Neural crest cell (in vitro differentiated cells): ENCODE measurements around the gene SPAG16. TPM values are rescaled to one million over a fixed set of nuclear protein-coding genes. Genes with fewer than 3 reads are reported as not detected.

Source experiments
- DNase-seq: peaks from one replicate; pipeline ENCODE4 v3.0.0; 2021; ENCODE audit warnings: low read depth, mixed read lengths, low spot score
- H3K27ac Mint-ChIP-seq: one replicate; pipeline ENCODE4 v1.8.0; 2021; ENCODE audit warnings: mild to moderate bottlenecking, mixed read lengths; ENCODE audit not compliant: unreplicated experiment
- H3K27me3 Mint-ChIP-seq: 2 replicates; pipeline ENCODE4 v1.8.0; 2021; ENCODE audit warnings: low read depth, mild to moderate bottlenecking, mixed read lengths
- H3K36me3 Mint-ChIP-seq: 2 replicates; pipeline ENCODE4 v1.8.0; 2021; ENCODE audit warnings: low read depth, mild to moderate bottlenecking, mixed read lengths
- H3K4me1 Mint-ChIP-seq: 2 replicates; pipeline ENCODE4 v1.8.0; 2021; ENCODE audit warnings: mixed read lengths
- H3K4me3 Mint-ChIP-seq: one replicate; pipeline ENCODE4 v1.8.0; 2021; ENCODE audit warnings: mild to moderate bottlenecking, mixed read lengths
- H3K9me3 Mint-ChIP-seq: 2 replicates; pipeline ENCODE4 v1.8.0; 2021; ENCODE audit warnings: mixed read lengths
- CTCF ChIP-seq: fragments of 200-600 bp; sonication (generic); conservative IDR thresholded peaks from 2 replicates; pipeline ENCODE4 v1.5.0; 2021; ENCODE audit warnings: antibody characterized with exemption, mild to moderate bottlenecking
- total RNA-seq: library from RNA; stranded (reverse); gene quantifications from 2 replicates; pipeline ENCODE4 v1.2.1, GENCODE V29; 2021

SPAG16 gene
- total RNA-seq, 1 donor from 2014 or later = 29.0 TPM

- Mint-ChIP-seq H3K36me3 (no peaks in the 10 kb centered on the region), H3K9me3 (peaks cover 13% of the 10 kb centered on the region), H3K4me3 (no peak overlapping the region), H3K27ac (no peak overlapping the region), H3K27me3 (no peaks in the 10 kb centered on the region), H3K4me1 (no peaks in the 10 kb centered on the region)
- no peak for TF ChIP-seq CTCF
- no peak for DNase-seq
These were observed 380.6 kb downstream of the SPAG16 start for GRCh38 chr2:213664817-213665216.

- no peak overlapping the region for H3K4me3 Mint-ChIP-seq
- TF ChIP-seq CTCF = no peak
- no peak for DNase-seq
- peaks cover 4% of the 10 kb centered on the region for H3K9me3 Mint-ChIP-seq
- no peaks in the 10 kb centered on the region for H3K36me3 Mint-ChIP-seq
- no peak overlapping the region for H3K27ac Mint-ChIP-seq
- no peaks in the 10 kb centered on the region for H3K4me1 Mint-ChIP-seq
- H3K27me3 Mint-ChIP-seq = no peaks in the 10 kb centered on the region
These were observed 385.4 kb downstream of the SPAG16 start for GRCh38 chr2:213669657-213670056.

- Mint-ChIP-seq H3K9me3 (peaks cover 4% of the 10 kb centered on the region), H3K27ac (no peak overlapping the region), H3K4me1 (no peaks in the 10 kb centered on the region), H3K36me3 (no peaks in the 10 kb centered on the region), H3K27me3 (no peaks in the 10 kb centered on the region), H3K4me3 (no peak overlapping the region)
- no peak for DNase-seq
- TF ChIP-seq CTCF = no peak
These were observed 394.4 kb downstream of the SPAG16 start for GRCh38 chr2:213678437-213679218.

GRCh38 chr2:213679894-213680293, 395.6 kb downstream of the SPAG16 start:
- H3K27me3 Mint-ChIP-seq = no peaks in the 10 kb centered on the region
- no peak for DNase-seq
- no peak for TF ChIP-seq CTCF
- no peaks in the 10 kb centered on the region for H3K36me3 Mint-ChIP-seq
- H3K4me3 Mint-ChIP-seq = no peak overlapping the region
- H3K9me3 Mint-ChIP-seq = peaks cover 4% of the 10 kb centered on the region
- H3K27ac Mint-ChIP-seq = no peak overlapping the region
- H3K4me1 Mint-ChIP-seq = no peaks in the 10 kb centered on the region

- Mint-ChIP-seq H3K4me3 (no peak overlapping the region), H3K27ac (no peak overlapping the region), H3K27me3 (no peaks in the 10 kb centered on the region), H3K9me3 (peaks cover 4% of the 10 kb centered on the region), H3K36me3 (no peaks in the 10 kb centered on the region), H3K4me1 (no peaks in the 10 kb centered on the region)
- no peak for TF ChIP-seq CTCF
- DNase-seq = no peak
These were observed 398.0 kb downstream of the SPAG16 start for GRCh38 chr2:213682276-213682675.
